ENCODE results near the gene PITX2.
"Not testable (repeated sequence)": the region's sequence is repeated elsewhere in the genome, so short reads cannot be mapped to it uniquely, and the experiment has no call there.

Gene PITX2

GRCh38 chr4:110610940-110611831 is 11.7 kb downstream of the PITX2 start:
- no peak for DNase-seq (ENCODE audit: low read depth)

DNA sequence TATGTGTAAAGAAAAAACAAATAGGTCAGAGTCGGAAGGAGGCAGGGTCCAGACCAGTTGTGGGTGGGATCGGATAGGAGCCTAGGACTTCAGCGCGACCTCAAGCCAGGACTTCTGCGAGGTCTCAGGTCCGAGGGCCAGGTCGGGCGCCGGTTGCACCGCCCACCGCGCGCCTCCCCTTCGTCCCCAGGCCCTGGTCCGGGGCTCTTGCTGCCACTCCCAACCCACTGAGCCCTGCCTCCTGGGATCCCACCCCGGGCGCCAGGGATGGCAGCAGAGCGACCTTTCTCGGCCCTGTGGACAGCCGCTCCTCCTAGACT is 12.3 kb downstream of the PITX2 start:
- no peak for DNase-seq (ENCODE audit: low read depth)

- no peak for DNase-seq (ENCODE audit: low read depth)
Observed at GRCh38 chr4:110609044-110609750, 13.7 kb downstream of the PITX2 start.

- no peak for DNase-seq (ENCODE audit: low read depth)
Observed at GRCh38 chr4:110605077-110605476, 17.8 kb downstream of the PITX2 start.

DNA sequence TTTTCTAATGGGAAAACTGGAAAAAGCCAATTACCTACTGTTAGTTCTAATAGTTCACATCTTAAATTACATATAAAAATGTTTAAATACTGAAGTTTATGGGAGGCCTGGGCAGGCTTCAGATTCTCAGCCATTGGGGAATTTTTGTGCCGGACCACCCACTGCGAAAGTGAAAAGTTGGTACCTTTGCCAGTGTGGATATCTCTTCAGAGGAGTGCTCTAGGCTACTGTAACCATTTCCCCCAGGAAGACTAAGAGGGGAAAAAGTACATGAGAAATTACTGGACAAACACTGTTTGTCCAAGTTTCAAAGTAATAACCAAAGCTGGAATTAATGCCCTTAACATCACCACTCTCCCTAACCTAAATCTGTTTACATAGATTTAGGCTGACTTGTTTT is 20.8 kb downstream of the PITX2 start:
- DNase-seq (ENCODE audit: low read depth) = no peak

DNA sequence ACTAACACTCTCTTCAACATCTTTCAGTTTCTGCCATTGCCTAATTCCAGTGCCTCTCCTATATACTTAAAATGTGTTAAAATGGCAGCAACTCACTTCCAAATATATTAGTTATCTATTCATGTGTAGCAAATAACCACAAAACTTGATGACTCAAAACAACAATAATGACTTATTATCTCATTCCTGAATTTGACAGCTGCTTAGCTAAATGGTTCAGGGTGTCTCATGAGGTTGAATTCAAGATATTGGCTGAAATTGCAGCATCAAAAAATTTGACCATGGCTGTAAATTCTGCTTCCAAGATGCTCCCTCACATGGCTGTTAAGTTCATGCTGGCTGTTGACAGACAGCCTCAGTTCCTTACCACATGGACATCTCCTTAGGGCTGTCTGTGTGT is 25.3 kb downstream of the PITX2 start:
- DNase-seq (ENCODE audit: low read depth) = no peak

DNA sequence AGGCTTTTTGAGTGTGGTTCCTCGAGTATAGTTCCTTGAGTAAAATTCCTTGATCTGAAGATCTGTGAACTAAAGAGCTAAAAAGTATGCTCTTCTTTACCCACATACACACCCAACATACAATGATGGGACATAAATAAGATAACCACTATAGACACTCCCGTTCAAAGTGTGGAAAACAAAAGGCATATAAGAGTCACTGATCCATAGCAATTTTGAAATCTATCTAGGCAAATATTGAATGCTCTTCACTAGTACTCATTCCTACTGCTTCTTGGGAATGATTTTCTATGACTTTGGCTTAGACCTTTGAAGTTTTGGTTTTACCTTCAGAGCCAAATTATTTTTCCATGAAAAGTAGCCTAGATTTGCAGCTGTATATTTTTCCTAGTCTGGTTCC is 26.4 kb downstream of the PITX2 start:
- no peak for DNase-seq (ENCODE audit: low read depth)

DNA sequence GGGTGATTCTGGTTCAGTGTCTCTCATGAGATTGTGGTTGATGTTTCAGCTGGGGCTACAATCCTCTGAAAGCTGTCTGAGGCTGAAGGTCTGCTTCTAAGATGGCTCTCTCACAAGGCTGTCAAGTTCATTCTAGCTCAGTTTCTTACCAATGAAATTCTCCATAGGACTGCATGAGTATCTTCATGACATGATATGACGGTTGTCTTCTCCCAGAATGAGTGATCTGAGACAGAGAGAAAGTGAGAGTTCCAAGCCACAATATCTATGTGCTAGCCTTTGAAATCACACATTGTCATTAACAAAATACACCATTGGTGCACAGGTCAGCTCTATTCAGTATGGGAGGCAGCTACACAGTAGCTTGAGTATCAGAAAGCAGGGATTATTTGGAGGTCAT is 27.3 kb downstream of the PITX2 start:
- no peak for DNase-seq (ENCODE audit: low read depth)

DNA sequence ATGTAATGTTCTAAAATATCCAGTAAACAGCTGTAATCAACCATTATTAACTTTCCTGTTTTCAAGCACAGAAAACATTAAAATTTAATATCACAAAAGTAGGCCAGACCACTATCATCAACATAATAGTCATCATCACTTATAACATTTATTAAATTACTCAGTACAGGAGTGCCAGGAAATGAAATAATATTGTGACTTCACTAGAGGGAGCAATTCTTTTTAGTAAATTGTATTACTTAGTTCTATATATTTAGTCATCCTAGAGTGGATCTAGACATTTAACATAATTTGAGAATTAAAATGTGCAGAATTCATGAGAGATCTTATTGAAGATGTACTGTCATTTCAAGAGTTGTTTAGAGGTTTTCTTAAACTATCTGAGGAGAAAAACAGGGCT is 33.6 kb downstream of the PITX2 start:
- DNase-seq (ENCODE audit: low read depth) = peak; percentile 37

- DNase-seq (ENCODE audit: low read depth) = no peak
Observed at GRCh38 chr4:110587666-110588285, 35.1 kb downstream of the PITX2 start.

- peak; percentile 78 for DNase-seq (ENCODE audit: low read depth)
Observed at GRCh38 chr4:110586131-110586850, 36.6 kb downstream of the PITX2 start.

- DNase-seq (ENCODE audit: low read depth) = not testable (repeated sequence)
Observed at GRCh38 chr4:110576696-110577095, 46.2 kb downstream of the PITX2 start.
